UCSD-AML1 (cell line): ENCODE results near the gene USP9X.
"Not testable (repeated sequence)": the region's sequence is repeated elsewhere in the genome, so short reads cannot be mapped to it uniquely, and the experiment has no call there.

Source experiments
- DNase-seq: peaks from one replicate; lab custom pipeline; 2025; ENCODE audit not compliant: unreplicated experiment; lab: John Stamatoyannopoulos, UW

USP9X gene

DNA sequence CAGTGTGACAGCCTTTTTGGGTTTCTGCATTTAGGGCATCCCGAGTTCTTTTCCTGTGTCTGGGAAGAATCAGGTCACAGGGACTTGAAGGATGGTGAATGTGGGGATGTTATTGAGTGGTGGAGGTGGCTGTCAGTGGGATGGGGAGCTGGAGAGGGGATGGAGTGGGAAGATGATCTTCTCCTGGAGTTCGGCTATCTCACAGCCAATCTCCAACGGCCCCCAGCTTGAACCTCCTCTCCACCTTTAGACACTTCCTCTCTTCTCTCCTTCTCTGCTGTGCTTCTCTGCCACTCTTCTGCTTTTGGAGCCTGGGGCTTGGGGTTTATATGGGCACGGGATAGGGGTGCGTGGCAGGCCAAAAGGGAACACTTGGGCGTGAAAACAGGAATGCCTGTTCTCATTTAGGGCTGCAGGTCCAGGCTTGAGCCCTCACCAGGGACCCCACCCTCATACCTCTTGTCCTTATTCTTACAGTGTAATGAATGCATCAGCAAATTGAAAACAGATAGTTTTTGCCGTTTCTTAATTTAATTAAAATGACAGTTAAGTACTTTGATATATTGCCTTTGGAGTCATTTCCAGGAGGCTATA lies 37.5 kb downstream of the USP9X start:
- DNase-seq, result no peak

DNA sequence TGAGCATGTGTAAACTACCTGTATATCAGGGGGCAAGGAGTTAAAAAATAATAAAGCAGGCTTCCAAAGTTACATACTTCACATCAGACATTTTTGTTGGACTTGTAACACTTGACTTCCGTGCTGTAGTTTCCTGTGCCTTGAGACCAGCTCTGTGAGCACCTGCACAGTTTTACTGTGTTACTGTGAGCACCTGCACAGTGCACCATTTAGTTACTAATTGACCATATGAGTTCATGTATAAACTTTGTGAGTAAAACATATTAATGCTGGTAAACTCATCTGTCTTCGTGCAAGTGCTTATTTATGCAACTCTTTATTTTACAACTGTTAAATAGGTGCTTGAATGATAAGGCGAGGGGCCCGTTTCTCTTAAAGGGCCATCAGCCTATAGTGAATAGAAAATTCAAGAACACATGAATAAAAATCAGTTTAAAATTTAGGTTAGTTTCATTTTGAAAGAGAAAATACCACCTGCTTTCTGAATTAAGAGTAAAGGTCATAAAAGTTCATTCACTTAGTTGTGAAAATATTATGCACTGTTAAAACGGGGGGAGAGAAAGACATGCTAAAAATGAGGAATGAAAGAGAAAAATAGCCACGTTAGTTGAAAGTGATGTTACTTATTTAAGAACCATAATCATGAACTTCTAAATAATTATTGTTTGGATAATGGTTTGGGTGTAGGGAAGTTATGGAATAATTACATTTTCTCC lies 42.4 kb downstream of the USP9X start:
- DNase-seq, result no peak

DNA sequence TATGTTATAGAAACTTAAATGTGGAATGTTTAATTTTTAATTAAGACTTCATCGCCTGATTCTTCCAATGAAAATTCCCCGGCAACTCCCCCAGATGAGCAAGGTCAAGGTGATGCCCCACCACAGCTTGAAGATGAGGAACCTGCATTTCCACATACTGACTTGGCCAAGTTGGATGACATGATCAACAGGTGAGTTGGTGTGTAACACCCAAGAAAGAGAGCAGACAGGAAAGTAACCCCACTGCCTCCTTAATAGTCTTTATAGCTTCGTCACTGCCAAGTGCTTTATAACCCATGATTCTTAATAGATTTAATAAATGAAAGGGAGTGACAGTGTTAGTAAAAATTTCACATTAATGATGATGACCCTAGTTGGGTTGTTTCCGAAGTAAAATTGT lies 43.7 kb downstream of the USP9X start:
- no peak for DNase-seq

DNA sequence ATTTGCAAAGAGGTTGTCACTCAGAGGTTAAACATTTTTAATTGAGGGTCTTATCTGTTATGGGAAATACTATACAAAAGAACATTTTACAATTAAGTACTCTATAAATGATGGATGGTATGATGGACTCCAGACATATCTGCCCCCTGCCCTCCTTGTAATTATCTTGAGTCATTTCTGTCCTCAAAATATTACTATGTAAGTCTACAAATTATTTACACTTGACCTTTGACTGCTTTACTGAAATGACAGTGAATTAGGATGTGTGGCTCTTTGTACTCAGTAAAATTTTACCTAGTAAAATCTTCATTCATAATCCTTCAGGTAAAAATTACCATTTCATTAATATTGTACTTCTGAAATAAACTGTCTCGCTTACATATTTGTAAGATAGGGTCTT lies 46.5 kb downstream of the USP9X start:
- DNase-seq, result no peak

DNA sequence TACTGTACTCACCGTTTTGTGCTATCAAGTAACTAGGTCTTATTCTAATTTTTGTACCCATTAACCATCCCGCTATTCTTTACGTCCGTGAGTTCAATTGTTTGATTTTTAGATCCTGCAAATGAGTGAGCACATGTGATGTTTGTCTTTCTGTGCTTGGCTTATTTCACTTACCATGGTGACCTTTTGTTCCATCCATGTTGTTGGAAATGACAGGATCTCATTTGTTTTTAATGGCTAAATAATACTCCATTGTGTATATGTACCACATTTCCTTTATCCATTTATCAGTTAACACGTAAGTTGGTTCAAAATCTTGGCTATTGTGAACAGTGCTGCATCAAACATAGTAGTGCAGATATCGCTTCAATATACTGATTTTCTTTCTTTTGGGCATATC lies 48.3 kb downstream of the USP9X start:
- DNase-seq, result no peak

DNA sequence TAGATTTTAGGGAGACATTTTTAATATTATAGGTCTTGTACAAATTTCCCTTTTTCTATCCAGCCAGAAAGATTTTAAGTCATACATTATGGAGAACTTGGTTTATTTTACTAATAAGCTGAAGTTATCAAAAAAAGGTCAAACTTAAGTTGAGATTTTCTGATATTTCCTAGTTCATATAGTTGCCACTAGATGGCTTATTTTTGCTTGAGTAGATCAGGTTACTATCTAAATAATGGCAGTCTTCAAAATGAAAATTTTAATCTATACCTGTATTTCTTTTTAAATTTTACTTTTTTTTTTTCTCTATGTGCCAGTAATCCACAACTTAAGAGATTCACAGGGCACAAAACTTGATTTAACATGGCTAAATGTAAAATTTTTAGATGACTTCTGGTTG lies 52.3 kb downstream of the USP9X start:
- no peak for DNase-seq

DNA sequence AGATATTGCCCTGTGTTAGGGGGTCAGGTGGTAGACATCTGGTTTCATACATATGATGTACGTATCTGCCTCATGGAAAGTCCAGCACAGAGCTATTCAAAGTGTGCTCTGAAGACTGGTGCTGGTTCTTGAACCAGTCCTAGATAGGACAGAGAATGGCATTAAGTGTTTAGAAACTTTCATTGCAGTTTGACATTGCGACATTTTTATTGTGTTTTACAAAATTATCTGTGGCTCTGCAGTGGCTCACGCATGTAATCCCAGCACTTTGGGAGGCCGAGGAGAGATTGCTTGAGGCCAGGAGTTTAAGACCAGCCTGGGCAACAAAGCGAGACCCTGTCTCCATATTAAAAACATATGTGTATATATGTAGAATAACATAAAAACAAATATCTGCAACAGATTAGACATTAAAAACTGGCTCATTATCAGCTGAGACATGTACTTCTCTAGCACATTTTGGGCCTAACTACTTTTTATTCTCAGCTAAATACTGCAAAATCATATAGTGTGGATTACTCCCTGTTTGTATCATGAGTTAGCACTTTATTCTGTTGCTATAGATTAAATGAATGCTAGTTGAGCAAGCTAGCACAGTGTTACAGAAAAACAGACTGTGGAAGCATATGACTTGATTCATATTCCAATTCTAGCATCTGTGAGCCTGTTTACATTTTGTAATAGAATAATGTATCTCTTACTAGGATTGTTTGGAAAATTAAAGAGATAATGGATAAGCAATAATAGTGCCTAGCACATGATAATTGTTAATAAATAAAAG lies 57.1 kb downstream of the USP9X start:
- DNase-seq, result no peak

DNA sequence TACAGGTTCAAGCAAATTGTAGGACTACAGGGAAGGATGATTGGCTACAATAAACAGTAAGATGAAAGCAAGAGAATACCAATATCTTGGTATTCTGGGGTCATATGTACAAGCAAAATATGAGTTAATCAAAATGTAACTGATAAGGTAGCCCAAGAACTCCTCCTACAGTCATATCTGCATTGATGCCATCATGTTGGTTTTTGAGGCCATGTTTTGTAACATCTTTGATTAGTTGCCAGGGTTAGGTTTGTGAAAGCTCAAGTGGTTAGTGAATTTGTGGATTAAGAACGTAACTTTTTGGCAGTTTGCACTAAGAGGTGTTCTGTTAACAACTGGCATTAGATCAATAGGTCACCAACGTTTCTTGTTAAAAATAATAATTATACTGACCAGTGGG lies 59.6 kb downstream of the USP9X start:
- DNase-seq, result no peak

DNA sequence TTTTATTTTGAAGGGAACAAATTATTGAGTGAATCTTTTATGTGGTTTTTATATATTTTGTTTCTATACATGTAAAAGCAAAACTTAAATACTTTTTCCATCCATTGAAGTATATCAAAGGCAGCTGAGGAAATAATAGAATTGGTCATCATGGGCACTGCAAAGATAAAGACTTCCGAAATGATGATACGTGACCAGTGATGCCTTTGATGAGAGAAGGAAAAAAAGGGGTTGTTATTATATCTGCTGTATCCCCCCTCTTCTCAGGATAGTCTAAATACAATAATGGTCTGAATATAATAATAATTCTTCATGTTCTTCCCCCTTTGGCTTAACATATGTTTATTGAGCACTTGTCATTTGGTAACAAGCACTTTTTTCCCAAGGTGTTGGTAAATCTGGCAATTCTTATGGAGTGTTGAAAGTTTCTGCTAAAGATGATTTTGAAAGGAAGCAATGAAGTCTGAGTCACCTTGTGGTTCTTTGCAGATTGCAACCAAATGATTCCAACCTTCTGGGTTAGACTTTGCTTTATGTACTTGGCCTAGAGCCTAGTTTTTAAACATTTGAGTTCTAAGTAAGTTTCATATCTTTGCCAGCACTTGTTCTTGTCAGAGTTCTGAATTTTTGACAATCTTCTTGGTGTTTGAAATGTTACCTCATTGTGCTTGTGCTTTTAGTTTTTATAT lies 60.8 kb downstream of the USP9X start:
- no peak for DNase-seq

DNA sequence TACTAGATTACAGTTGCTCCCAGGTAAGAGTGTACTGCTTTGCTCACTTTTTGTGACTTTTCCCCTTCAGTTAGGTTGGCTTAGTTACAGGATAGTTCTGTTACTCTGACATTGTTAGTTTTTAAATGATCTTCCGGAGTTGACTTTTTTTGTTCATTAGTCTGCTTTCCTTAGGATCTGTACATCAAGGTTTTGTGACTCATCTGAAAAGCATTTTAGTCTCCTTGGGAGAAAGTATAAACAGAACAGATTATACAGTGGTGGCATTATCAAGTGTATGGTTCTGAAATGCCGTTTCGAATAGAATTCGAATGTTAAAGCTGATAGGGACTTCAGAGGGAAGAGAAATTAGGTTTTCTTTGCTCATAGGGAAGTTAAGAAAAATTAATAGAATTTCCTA lies 63.3 kb downstream of the USP9X start:
- no peak for DNase-seq

DNA sequence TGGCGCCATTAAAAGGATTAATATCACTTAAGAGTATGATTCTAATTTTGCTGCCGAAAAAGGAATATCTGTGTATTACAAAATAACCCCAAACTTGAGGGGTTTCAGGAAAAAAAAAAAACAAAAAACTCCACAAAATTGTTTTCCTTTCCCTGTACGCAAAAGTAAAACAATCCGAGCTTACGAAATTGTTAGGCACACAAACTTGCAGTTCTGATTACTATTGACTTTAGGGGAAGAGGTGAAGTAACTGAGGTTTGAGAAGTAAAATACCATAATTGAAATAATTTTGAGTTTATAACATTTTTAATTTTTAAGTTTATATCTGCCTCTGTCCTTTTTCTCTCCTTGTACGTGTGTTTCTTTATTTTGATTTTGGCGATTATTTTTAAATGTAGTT lies 64.8 kb downstream of the USP9X start:
- DNase-seq, result no peak

DNA sequence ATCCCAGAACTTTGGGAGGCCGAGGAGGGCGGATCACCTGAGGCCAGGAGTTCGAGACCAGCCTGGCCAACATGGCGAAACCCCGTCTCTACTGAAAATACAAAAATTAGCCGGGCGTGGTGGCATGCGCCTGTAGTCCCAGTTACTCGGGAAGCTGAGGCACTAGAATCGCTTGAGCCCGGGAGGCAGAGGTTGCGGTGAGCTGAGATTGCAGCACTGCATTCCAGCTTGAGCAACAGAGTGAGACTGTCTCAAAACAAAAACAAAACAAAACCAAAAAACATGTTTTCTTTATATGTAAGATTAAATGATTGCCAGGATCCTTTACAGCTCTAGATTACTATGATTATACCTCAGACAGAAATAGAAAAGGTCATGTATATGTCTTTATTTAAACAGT lies 66.5 kb downstream of the USP9X start:
- DNase-seq, result not testable (repeated sequence)

DNA sequence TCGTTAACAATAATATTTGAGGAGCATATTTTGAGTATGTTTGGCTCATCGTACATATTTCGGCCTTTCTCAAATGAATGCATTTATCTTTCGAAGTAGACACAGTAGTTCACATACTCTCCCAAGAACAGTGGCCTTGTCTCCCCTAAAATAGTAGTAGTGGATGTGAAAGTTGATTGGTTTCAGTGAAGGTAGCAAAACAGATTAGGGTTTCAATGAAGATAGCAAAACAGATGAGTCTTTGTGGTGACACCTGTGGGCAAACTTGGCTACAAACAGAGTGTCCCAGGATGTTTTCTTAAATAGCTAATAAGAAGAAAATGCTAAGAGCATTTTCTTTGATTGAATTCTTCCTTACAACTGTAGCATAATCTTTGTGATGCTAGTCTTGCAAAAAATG lies 67.0 kb downstream of the USP9X start:
- DNase-seq, result no peak

DNA sequence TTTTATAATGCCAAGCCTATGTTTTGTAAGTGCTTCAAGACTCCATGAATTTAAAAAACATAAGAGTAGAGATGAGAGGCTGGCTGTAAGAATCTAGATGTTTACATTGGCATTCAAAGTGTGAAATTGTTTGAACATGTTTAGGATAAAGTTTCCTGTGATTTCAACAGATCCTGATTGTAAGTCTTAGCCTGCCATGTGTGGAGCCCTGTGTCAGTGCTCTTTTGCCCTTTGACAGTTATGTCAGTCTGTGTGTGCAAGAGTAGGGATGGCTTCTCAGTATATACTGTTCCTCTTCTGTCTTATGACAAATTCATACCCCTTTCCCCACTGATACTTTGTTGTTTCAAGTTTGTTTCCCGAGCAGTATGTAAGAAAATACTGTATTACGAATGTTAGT lies 68.2 kb downstream of the USP9X start:
- no peak for DNase-seq

DNA sequence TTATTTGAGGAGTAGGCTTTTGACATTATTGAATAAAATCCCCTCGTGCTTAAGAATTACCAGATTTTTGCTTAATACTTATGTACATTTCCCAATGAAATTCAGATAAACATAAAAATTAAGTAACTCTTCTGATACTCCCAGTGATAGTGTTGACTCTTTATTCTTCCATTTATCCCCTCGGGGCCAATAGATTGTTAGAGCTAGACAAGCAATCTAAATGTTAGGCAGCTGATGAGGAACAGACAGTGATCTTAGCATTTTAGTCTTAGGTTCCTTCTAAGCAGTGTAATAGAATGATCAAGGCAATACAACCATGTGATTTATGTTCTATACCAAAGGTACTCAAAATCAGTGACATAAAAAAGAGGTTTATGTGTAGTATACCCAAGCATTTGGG lies 68.7 kb downstream of the USP9X start:
- DNase-seq, result no peak

DNA sequence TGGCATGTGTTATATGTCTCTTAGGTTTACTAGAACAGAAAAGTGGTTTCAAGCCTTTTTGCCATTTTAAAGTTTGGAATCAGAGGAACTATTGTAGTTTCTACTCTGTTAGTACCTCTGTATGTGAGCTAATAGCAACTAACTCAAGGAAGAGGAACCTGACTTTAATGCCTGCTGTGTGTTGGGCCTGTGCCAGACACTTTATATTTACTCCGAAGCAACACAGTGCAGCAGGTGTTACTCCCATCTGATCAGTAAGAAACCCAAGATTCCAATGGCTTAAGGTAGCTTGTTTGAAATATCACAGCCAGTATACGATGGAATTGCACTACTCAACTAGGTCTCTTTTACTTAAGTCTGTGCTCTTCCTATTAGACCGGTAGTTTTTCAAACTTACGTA lies 79.2 kb downstream of the USP9X start:
- no peak for DNase-seq

DNA sequence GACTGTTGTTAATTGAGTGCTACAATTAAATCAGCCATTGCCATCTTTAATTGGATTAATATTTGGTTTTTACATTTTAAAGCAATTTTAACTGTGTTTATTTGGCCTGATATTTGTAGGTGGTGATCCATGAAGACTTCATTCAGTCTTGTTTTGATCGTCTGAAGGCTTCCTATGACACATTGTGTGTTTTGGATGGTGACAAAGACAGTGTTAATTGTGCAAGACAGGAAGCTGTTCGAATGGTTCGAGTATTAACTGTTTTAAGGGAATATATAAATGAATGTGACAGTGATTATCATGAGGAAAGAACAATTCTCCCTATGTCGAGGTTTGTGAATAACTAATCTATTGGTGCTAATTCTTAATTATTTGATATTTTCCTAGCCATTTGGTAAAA lies 82.6 kb downstream of the USP9X start:
- DNase-seq, result no peak

DNA sequence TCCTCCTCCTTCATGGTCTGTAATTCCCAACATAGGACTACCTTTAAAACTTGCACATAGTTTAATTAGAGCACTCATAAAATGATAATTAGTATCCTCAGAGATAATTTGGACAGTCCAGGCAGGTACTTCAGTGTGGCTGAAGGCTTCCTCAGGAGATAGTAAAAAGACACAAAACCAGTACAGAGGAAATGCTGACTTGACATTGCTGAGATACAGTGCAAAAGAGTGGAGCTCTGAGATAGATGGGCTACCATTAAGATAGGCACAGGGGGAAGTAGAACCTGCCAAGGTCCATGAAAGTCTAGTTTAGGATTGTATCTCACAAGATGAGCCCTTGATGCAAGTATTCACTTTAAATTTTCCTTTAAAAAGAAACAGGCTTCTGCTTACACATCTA lies 91.0 kb downstream of the USP9X start:
- no peak for DNase-seq

DNA sequence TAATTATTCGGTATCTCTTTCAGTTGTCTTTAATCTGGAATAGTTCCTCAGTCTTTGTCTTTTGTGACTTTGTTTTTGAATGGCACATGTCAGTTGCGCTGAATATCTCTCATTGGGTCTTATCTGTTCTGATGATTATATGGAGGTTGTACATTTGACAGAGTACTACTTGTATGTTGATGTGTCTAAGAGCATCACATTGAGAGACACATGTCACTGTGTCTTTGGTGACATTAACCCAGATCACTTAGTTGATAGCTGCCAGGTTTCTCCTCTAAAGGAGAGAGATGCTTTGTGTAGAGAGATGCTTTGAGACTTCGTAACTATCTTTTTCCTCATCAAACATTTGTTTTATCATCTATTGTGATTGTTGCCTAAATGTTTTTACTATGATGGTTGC lies 92.1 kb downstream of the USP9X start:
- no peak for DNase-seq

DNA sequence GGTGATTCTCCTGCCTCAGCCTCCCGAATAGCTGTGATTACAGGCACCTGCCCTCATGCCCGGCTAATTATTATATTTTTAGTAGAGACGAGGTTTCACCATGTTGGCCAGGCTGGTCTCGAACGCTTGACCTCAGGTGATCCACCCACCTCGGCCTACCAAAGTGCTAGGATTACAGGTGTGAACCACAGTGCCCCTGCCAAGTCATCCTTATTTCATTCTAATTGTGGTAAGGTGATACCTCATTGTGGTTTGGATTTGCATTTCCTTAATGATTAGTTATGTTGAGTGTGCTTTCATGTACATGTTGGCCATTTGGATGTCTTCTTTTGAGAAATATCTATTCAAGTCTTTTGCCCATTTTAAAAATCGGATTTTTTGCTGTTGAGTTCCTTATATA lies 93.0 kb downstream of the USP9X start:
- no peak for DNase-seq

DNA sequence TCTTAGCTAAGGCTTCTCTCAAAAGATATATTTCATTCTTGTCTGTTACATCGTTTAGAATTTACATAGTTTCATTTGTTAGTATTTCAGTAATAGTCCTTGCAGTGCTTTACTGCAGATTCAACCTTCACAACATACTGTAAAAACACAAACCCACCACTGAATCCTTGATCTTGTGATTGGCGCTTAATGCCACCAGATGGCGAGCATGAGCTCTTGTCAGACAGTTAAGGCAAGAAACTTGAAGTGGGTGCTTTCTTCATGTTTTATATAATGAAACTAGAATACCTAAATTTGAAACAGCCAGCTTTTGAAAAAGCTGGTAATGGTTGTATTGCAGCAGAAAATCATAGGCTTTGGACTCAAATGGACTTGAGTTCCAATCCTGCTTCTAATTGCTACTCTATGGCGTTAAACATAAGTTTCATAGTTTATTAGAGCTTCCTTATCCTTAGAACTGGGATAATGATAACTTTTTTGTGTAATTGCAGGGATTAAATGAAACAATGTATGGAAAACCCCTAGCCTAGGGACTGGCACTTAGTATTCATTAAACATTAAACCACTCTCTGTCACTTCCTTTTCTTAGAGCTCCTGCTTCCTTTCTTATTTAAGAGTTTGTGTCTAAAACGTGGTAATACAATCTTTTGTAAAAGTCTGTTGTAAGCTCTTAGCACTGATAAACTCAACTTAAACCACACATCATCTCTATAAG lies 95.1 kb downstream of the USP9X start:
- DNase-seq, result peak; percentile 22
